Suppressor macrophage treated with lipopolysaccharide for 1 hour (primary cell): ENCODE results near the gene MAMSTR.
"Not testable (repeated sequence)": the region's sequence is repeated elsewhere in the genome, so short reads cannot be mapped to it uniquely, and the experiment has no call there.

ENCODE experiments used
- DNase-seq, 3 donors: peaks; one replicate each; pipeline ENCODE4 v3.0.0-alpha.2; 2020 to 2022

Gene MAMSTR, protein sequence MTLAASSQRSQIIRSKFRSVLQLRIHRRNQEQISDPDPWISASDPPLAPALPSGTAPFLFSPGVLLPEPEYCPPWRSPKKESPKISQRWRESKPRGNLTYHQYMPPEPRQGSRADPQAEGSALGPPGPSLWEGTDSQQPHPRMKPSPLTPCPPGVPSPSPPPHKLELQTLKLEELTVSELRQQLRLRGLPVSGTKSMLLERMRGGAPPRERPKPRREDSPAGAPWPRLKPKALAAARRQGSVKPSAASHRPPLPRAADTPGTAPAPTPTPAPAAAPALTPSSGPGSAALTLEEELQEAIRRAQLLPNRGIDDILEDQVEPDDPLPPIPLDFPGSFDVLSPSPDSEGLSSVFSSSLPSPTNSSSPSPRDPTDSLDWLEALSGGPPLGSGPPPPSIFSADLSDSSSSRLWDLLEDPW

DNA sequence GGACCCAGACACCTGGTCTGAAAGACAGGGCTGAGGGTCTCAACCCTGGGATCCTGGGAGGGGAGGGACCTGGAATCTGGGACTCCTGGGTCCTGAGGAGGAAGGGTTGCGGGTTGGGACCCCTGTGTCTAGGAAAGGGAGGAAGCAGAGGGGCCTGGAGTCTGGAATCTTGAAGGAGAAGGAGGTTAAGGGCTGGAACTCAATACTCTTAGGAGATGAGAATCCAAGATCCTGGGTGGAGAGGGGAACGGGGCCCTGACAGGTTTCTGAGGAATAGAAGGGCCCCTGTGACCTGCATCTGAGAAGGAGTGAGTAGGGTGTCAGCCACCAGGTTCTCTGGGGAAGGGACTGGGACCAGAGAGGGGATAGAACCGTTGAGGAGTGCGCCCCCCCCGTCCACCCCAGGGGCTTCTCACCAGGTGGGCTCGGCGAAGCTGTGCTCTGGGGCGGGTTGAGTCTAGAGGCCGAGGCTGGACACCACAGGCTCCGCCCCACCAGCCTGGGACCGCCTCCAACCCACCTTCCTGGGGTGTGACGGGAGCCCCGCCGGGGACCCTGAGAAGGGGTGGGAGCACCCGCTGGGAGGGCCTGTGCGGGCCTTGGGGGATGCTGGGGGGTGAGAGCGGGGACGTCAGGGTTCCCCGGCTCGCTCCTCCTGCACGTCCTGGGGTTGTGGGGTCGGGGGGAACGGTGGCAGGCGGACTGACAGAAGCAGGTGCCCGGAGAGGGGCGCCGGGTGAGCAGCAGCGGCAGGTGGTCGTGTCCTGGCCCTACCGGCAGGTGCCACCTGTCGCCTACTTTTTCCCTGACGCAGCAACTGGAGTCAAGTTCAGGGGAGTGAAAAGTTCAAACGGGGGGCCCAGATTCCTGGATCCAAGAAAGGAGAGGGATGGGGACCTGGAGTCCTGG, at the start of gene MAMSTR:
Gene MAMSTR, minus strand, starts transcription at position 463 of the 909 bp plus-strand sequence. CDS start 694 bp downstream, outside the sequence.
- no peak for DNase-seq

DNA sequence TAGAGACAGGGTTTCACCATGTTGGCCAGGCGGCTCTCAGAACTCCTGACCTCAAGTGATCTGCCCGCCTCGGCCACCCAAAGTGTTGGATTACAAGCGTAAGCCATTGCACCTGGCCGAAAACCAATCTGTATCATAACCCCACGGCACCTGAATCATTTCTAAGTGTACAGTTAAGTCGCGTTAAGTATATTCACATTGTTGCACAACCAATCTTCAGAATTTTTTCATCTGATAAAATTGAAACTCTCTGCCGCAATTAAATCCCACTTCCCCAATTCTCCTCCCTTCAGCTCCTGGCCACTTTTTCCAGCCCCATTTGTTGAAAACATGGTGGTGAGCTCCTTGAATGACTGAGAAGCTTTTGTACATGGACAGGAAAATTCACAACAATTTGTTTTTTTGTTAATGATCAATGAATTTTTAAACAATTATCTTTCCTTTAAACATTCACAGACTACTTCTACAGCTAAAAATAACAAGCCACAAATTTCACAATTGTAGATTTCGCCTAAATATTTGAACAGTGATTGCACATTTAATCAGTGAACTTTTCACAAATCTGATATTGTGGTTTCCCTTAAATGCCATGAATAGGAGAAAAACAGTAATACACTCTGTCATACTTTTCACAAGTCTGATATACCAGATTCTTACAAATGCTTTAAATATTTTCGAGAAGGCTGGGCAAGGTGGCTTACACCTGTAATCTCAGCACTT, 49.6 kb upstream of the MAMSTR start:
- DNase-seq, result peak; percentile 31 to 55 (median 54)

DNA sequence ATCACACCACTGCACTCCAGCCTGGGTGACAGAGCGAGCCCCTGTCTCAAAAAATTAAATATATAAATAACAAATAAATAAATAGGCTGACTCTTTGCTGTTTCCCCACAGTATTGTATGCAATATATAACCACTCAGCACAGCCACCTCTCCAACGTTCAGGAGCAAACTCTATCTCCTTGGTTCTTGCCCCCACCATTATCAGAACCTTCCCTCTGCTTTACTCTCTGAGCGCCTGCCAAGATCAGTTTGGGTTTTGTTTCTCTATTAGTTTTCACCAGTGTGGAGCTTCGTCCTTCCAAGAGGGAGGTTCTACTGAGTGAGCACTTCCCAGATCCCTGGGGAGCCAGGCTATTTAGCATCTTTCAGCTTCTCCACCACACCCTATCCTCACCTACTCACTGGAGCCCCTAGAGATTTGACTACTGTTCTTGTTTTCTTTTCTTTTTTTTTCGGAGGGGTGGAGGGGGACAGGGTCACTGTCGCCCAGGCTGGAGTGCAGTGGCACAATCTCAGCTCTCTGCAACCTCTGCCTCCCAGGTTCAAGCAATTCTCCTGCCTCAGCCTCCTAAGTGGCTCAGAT, 48.7 kb upstream of the MAMSTR start:
- not testable (repeated sequence) for DNase-seq

DNA sequence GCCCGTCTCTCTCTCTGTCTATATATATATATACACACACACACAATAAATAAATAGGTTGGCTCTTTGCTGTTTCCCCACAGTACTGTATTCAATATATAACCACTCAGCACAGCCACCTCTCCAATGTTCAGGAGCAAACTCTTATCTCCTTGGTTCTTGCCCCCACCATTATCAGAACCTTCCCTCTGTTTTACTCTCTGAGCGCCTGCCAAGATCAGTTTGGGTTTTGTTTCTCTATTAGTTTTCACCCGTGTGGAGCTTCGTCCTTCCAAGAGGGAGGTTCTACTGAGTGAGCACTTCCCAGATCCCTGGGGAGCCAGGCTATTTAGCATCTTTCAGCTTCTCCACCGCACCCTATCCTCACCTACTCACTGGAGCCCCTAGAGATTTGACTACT, 46.3 kb upstream of the MAMSTR start:
- DNase-seq, result not testable (repeated sequence)

DNA sequence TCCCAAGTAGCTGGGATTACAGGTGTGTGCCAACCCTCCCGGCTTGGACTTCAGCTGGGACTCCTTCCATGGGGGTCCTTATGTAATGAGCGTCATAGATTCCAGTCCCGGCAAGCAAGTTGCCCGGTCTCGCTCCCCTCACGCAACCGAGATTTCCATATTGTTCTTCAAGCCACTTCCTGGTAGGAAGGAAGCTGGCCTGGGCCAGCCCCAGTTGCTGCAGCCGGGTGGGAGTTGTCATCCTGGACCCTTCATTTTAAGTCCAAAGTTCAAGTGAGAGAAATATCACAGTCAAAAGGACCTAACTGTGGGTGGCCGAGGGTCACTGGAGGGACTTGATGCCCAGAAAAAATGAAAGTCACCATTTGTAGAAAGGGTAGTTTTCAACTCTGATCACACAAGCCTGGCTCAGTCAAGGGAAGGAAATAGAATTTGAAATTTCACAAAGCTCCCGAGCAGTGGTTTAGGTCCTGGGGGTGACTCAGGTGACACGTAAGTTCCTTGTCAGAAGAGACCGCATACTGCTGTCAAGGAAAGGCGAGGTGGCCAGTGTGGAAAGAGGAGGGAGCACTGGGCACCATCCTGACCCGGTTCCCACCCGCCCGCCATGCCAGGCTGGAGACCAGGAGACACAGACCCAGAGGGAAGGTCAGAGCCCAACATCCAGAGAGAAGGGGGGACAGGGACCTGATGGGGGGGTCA, 41.1 kb upstream of the MAMSTR start:
- peak; percentile 19 to 54 (median 44) for DNase-seq

DNA sequence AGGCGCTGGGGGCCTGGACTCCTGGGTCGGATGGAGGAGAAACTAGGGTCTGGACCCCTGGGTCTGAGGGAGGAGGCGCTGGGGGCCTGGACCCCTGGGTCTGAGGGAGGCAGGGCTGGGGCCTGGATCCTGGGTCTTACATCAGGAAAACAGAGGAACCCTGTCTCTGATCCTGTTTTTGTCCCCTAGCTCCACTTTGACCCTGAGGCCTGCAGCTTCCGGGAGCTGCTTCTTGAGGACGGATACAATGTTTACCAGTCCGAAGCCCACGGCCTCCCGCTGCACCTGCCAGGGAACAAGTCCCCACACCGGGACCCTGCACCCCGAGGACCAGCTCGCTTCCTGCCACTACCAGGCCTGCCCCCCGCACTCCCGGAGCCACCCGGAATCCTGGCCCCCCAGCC, 38.2 kb upstream of the MAMSTR start:
- DNase-seq, result no peak

DNA sequence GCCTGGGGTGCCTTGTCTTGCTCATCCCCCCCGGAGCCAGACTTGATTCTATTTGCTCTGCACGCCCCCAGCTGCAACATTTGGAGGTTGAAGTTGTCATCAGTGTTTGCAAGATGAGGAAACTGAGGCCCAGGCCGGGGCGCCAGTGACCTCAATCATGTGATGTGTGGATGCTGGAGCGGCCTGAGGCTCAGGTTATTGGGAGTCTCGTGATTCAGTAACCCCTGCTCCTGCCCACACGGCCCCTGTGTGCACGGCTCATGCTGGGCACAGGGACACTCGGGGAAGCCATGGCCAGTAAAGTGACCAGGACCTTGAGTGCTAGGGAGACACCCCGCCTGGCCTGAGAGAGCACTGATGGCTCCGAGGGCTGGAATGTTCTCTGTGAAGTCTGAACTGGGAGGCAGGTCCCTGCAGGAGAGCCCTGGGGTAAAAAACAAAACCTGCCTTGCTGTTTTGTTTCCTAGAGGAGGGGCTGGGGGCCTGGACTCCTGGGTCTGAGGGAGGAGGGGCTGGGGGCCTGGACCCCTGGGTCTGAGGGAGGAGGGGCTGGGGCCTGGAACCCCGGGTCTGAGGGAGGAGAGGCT, 37.7 kb upstream of the MAMSTR start:
- DNase-seq, result no peak

DNA sequence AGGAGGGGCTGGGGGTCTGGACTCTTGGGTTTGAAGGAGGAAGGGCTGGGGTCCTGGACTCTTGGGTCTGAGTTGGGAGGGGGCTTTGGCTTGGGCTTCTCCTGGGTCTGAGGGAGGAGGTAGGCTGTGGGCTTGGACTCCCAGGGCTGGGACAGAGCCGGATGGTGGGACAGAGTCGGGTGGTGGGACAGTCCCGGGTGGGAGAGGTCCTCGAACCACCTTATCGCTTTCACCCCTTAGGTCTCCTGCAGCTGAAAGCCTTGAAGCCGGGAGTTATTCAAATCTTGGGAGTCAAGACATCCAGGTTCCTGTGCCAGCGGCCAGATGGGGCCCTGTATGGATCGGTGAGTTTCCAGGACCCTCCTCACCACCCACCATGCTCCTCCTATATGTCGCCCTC, 37.2 kb upstream of the MAMSTR start:
- no peak for DNase-seq

DNA sequence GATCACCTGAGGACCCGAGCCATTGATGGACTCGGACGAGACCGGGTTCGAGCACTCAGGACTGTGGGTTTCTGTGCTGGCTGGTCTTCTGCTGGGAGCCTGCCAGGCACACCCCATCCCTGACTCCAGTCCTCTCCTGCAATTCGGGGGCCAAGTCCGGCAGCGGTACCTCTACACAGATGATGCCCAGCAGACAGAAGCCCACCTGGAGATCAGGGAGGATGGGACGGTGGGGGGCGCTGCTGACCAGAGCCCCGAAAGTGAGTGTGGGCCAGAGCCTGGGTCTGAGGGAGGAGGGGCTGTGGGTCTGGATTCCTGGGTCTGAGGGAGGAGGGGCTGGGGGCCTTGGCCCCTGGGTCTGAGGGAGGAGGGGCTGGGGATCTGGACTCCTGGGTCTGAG, 36.7 kb upstream of the MAMSTR start:
- no peak for DNase-seq

DNA sequence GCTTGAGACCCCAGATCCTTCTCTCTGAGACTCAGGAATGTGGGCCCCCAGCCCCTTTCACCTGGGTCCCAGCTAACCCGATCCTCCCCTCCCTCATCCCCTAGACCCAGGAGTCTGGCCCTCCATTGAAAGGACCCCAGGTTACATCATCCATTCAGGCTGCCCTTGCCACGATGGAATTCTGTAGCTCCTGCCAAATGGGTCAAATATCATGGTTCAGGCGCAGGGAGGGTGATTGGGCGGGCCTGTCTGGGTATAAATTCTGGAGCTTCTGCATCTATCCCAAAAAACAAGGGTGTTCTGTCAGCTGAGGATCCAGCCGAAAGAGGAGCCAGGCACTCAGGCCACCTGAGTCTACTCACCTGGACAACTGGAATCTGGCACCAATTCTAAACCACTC, 36.3 kb upstream of the MAMSTR start:
- no peak for DNase-seq

DNA sequence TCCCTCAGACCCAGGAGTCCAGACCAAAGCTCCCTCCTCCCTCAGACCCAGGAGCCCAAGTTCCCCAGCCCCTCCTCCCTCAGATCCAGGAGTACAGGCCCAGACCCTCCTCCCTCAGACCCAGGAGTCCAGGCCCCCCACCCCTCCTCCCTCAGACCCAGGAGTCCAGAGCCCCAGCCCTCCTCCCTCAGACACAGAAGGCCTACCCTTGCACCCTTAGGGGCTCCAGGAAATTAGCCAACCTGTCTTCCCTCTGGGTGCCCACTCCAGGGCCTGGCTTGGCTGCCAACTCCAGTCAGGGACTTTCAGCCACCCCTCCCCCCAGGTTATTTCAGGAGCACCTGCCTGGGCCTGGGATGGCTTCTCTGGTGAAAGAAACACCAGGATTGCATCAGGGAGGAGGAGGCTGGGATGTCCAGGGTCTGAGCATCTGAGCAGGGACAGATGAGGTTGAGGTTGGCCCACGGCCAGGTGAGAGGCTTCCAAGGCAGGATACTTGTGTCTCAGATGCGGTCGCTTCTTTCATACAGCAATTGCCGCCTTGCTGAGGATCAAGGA, 35.6 kb upstream of the MAMSTR start, which contains the start of gene FGF21:
Gene FGF21, plus strand, starts transcription at position 441 of the 558 bp plus-strand sequence. CDS start 713 bp downstream, outside the sequence.
- DNase-seq, result no peak

DNA sequence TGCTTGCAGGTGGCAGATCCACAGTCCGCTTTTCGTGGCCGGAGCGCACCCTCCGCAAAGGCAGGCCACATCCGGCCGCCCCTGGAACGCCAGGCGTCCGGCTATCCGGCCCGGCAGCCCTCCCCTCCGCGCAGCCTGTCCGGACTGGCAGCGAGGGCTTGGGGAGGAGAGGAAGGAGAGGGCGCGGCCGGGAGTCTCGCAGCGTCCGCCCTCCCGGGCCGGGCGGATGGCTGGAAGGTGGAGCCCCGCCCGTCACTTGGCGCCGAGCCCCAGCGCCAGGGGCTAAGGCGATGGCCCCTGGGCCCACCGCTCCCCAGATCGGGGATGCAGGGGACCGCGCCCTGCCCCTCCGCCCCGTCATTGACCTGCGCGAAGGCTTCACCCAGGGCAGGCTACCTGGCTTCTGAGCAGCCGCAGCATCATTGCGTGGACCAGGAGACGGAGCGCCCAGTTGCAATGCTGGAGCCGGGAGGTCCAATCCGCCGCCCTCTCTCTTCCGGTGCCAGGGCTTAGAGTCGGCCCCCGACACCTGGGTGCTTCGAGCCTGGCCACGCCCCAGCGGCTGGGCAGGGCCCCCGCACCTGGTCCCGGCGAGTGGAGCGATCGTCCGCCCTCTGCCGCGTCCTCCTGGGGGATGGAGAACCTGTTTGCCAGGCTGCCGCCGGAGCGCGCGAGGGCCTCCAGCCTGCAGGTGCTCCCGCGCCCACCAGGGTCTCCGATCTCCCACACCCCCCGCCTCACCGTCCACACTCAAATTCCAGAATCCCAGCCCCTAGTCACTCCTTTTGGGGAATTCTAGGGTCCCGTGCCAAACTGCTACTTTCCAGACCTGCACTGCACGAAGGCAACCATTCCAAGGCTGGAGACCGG, 33.2 kb upstream of the MAMSTR start, which contains the start of gene FUT1:
Gene FUT1, minus strand, starts transcription at position 146 of the 870 bp plus-strand sequence. CDS start 1,360 bp downstream, outside the sequence.
- DNase-seq, result peak in 2 of 3 donors; percentile 31 to 62

DNA sequence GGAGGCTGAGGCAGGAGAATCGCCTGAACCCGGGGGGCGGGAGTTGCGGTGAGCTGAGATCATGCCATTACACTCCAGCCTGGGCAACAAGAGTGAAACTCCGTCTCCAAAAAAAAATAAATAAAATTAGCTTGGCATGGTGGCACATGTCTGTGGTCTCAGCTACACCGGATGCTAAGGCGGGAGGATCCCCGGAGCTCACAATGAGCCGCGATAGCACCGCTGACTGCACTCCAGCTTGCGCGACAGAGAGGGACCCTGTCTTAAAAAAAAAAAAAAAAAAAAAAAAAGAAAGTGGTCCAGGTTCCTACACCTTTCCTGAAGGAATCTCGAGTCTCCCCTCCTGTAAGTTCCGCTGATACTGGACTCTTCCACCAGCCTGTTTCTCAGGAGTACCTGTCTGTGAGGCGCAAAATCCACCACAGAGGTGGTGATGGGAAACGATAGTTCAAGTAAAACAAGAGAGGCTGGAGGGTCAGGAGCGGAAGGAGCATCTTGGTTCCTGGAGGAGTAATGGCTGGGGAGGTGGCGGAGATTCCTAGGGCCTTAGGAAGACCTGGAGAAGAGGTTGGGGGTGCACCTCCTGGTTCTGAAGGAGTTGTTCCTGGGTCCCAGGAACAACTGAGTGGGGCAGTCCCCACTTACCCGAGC, 32.4 kb upstream of the MAMSTR start:
- no peak for DNase-seq

DNA sequence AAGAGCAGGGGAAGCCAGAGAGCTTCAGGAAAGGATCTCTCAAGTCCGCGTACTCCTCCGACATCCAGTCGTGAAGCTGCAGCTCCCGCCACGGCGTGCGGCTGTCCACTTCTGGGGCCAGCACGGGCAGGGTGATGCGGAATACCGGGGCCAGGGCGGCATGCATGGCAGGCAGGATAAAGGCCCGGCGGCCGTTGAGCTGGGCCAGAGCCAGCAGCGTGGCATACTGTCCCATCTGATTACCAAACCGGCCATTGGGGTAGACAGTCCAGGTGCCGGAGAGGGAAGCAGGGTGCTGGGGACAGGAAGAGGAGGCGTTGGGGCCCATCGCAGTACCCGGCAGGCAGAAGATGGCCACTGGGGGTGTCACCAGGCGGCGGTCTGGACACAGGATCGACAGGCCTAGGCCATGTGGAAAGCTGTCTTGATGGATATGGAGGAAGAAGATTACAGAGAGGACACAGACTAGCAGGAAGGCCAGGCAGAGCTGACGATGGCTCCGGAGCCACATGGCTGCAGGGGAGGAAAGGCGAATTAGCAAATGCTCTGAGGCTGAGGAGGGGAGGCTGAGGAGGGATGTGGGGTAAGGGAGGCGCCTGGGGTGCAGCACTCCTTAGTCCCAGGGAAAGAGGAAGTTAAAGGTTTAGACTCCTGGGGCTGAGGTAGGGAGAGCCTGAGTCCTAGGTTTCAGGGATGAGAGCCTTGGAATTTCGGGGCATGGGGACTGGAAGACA, 31.4 kb upstream of the MAMSTR start:
- DNase-seq, result no peak

DNA sequence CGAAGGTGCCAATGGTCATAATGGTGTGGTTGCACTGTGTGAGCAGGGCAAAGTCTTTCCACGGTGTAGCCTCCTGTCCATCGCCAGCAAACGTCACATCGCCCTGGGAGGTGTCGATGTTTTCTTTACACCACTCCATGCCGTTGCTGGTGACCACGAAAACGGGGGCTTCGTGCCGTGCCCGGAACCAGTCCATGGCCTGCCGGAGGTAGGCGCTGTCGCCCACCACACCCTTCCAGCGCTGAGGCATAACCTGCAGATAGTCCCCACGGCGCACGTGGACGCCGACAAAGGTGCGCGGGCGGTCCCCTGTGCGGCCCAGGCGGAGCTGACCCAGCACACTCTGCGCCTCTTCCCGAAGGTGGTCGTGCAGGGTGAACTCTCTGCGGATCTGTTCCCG, 30.8 kb upstream of the MAMSTR start:
- no peak for DNase-seq

DNA sequence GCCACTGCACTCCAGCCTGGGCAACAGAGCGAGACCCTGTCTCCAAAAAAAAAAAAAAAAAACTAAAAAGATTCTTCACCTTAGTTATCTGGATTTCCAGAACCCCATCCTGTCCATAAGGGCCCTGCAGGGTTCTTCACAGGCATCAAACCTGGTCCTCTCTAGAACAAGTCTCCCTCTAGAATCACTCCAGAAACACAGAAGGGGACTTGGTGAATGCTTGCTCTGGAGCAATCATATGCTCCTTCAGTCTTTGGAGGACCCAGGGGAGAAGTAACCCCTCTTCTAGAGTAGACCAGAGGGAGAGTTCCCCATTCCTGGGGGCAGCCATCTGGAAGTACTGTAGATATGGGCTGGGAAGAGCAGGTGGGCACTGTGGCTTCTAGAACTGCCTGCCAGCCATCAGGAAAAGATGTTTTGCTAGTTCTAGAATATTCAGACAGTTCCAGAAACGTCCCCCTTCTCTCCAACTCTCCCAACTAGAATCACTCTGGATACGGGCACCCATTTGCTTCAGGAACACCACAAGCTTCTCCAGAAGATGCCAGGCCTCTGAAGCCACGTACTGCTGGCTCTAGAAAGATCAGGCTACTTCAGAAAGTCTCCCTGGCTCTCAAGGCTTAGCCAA, 30.2 kb upstream of the MAMSTR start:
- DNase-seq, result no peak

DNA sequence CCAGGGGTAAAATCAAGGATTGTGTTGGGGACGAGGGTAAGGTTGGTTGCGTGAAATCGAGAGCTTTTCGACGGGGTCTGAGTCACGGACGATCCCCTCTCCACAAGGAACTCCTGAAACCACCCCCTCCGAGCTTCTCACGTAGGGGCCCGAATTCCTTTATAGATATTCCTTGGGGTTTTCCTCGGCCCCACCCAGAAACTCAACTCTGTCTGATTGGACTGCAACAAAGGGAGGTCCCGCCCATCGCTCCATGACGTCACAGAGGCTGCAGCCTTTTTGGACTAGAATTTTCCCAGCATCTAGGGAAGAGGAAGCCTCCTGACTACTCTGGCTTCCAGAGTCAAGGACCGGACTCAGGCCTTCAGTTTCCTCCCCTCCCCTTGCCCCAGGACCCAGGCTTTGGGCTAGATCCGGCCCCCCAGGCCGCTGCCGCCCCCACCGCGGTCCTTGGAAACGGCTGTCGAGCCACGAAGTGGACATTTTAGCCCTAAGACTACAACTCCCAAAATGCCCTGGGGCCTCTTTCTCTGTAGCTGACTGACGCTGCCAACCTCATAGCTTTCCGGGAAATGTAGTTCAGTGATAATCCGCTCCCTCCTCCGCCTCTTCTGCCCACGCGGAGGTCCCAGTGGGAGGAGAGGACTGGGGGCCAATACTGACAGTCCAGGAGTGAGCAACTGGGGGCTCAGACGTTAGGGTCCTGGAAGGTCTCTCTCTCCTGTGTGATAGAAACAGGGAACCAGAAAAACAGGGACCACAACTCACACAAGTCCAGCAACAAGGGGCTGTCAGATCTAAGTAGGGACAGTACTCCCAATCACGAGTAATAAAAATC, 27.4 kb upstream of the MAMSTR start, which contains the start of gene IZUMO1:
Gene IZUMO1, minus strand, starts transcription at position 172 of the 838 bp plus-strand sequence. CDS start 1,050 bp downstream, outside the sequence.
- peak; percentile 93 to 94 (median 93) for DNase-seq
